Measurements from ENCODE around the gene PPFIA2.

DNA sequence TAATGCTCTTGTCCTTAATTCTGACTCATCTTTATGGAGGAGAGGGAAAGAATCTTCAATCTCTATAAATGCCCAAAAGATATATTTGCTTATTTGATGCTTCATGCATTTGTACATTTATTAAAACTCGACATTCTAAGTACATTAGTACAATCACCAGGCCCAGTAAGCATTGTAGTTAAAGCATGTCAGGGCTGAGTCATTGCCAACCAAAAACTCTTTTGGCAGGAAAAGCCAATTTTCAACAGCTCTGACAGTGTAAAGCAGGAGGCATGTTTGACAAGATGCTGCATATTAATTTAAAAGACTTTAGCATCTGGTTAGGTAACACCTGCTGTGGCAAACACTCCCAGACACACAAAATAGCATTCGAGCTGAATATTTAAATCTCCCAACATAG, 290.9 kb downstream of the PPFIA2 start:
- TF ChIP-seq, protein P1, sequence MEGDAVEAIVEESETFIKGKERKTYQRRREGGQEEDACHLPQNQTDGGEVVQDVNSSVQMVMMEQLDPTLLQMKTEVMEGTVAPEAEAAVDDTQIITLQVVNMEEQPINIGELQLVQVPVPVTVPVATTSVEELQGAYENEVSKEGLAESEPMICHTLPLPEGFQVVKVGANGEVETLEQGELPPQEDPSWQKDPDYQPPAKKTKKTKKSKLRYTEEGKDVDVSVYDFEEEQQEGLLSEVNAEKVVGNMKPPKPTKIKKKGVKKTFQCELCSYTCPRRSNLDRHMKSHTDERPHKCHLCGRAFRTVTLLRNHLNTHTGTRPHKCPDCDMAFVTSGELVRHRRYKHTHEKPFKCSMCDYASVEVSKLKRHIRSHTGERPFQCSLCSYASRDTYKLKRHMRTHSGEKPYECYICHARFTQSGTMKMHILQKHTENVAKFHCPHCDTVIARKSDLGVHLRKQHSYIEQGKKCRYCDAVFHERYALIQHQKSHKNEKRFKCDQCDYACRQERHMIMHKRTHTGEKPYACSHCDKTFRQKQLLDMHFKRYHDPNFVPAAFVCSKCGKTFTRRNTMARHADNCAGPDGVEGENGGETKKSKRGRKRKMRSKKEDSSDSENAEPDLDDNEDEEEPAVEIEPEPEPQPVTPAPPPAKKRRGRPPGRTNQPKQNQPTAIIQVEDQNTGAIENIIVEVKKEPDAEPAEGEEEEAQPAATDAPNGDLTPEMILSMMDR (IDR thresholded peaks at IDR 0.05): no peak
- no peak for TF ChIP-seq POLR2A (IDR thresholded peaks at IDR 0.05)
- no peak for TF ChIP-seq POLR2AphosphoS5 (IDR thresholded peaks at IDR 0.05)
- TF ChIP-seq EP300 (IDR thresholded peaks at IDR 0.05; ENCODE audit: low read depth): no peak
